GM23338 (cell line): ENCODE data around the gene TPH1. TPM values are rescaled to one million over a fixed set of nuclear protein-coding genes. Genes with fewer than 3 reads are reported as not detected.

ENCODE experiments used
- ATAC-seq: fragments of 200-7000 bp; cut with Tn5 transposase; 3 replicates; pipeline ENCODE4 v1.9.1; 2020
- DNase-seq: peaks from one replicate; pipeline ENCODE4 v3.0.0-alpha.2; 2015; ENCODE audit warnings: low spot score
- H2AFZ ChIP-seq: fragments of 200-600 bp; sonication (generic); 2 replicates; pipeline ENCODE4 v1.8.0; 2016; ENCODE audit warnings: antibody characterized with exemption, mild to moderate bottlenecking, moderate library complexity
- H3F3A ChIP-seq: fragments of 200-600 bp; sonication (generic); replicated peaks from 2 replicates; pipeline ENCODE4 v1.8.0; 2017; ENCODE audit warnings: antibody characterized with exemption, mixed run types, low read depth
- H3K27ac ChIP-seq: fragments of 200-600 bp; sonication (generic); 2 replicates; pipeline ENCODE4 v1.6.1; 2016; ENCODE audit warnings: low read depth
- H3K27me3 ChIP-seq: fragments of 200-600 bp; sonication (generic); 2 replicates; pipeline ENCODE4 v1.8.0; 2016; ENCODE audit warnings: mild to moderate bottlenecking, mixed run types, moderate library complexity; ENCODE audit not compliant: insufficient read depth
- H3K36me3 ChIP-seq: fragments of 200-600 bp; sonication (generic); 2 replicates; pipeline ENCODE4 v1.8.0; 2016; ENCODE audit warnings: mild to moderate bottlenecking; ENCODE audit not compliant: insufficient read depth
- H3K4me1 ChIP-seq: fragments of 200-600 bp; sonication (generic); 2 replicates; pipeline ENCODE4 v1.8.0; 2016; ENCODE audit warnings: mild to moderate bottlenecking, moderate library complexity; ENCODE audit not compliant: insufficient read depth
- H3K4me2 ChIP-seq: fragments of 200-600 bp; sonication (generic); 2 replicates; pipeline ENCODE4 v1.7.1; 2017; ENCODE audit warnings: mixed run types
- H3K4me3 ChIP-seq: fragments of 200-600 bp; sonication (generic); 2 replicates; pipeline ENCODE4 v1.6.1; 2016; ENCODE audit warnings: mixed run types
- H3K79me2 ChIP-seq: fragments of 200-600 bp; sonication (generic); replicated peaks from 2 replicates; pipeline ENCODE4 v1.8.0; 2017; ENCODE audit warnings: mild to moderate bottlenecking; ENCODE audit not compliant: insufficient read depth
- H3K9me2 ChIP-seq: fragments of 200-600 bp; sonication (generic); 2 replicates; pipeline ENCODE4 v1.8.0; 2017; ENCODE audit not compliant: insufficient read depth
- H4K20me1 ChIP-seq: fragments of 200-600 bp; sonication (generic); replicated peaks from 2 replicates; pipeline ENCODE4 v1.8.0; 2017; ENCODE audit warnings: mild to moderate bottlenecking; ENCODE audit not compliant: insufficient read depth
- H3K27ac Mint-ChIP-seq: 2 replicates; pipeline ENCODE4 v1.8.0; 2020; ENCODE audit warnings: inconsistent platforms, mild to moderate bottlenecking, moderate library complexity, mixed read lengths
- H3K27me3 Mint-ChIP-seq: 3 replicates; pipeline ENCODE4 v1.8.0; 2022; ENCODE audit warnings: low read depth, mild to moderate bottlenecking, moderate library complexity, mixed read lengths, inconsistent platforms; ENCODE audit not compliant: insufficient read depth, poor library complexity
- H3K36me3 Mint-ChIP-seq: 3 replicates; pipeline ENCODE4 v1.8.0; 2021; ENCODE audit warnings: low read depth, mild to moderate bottlenecking, inconsistent platforms, moderate library complexity, mixed read lengths
- H3K4me1 Mint-ChIP-seq: 3 replicates; pipeline ENCODE4 v1.8.0; 2020; ENCODE audit warnings: mild to moderate bottlenecking, inconsistent platforms, mixed read lengths
- H3K4me3 Mint-ChIP-seq: 3 replicates; pipeline ENCODE4 v1.8.0; 2021; ENCODE audit warnings: moderate library complexity, mild to moderate bottlenecking, inconsistent platforms, mixed read lengths
- H3K9me3 Mint-ChIP-seq: 3 replicates; pipeline ENCODE4 v1.8.0; 2020; ENCODE audit warnings: moderate library complexity, mild to moderate bottlenecking, inconsistent platforms, mixed read lengths
- CREB1 ChIP-seq: fragments of 250-450 bp; sonication (Bioruptor Pico); IDR thresholded peaks from 2 replicates; pipeline ENCODE4 v1.5.0; 2020; ENCODE audit warnings: low read depth, mild to moderate bottlenecking, moderate library complexity
- EZH2 ChIP-seq: fragments of 200-600 bp; sonication (generic); IDR thresholded peaks from one replicate; pipeline ENCODE4 v1.8.0; 2017; ENCODE audit warnings: antibody characterized with exemption, mild to moderate bottlenecking, low read depth; ENCODE audit not compliant: unreplicated experiment
- EZH2phosphoT487 ChIP-seq: fragments of 200-600 bp; sonication (generic); IDR thresholded peaks from one replicate; pipeline ENCODE4 v1.8.1; 2018; ENCODE audit warnings: antibody characterized with exemption; ENCODE audit not compliant: unreplicated experiment
- JUNB ChIP-seq: IDR thresholded peaks from one replicate; pipeline ENCODE4 v1.6.1; 2016; ENCODE audit warnings: antibody characterized with exemption; ENCODE audit not compliant: unreplicated experiment
- NANOG ChIP-seq: IDR thresholded peaks from 2 replicates; pipeline ENCODE4 v1.6.1; 2016; ENCODE audit warnings: antibody characterized with exemption, borderline replicate concordance
- STAT1 ChIP-seq: IDR thresholded peaks from one replicate; pipeline ENCODE4 v1.6.1; 2016; ENCODE audit warnings: antibody characterized with exemption; ENCODE audit not compliant: unreplicated experiment
- ZNF114 ChIP-seq: fragments of 250-450 bp; sonication (Bioruptor Pico); IDR thresholded peaks from 2 replicates; pipeline ENCODE4 v1.5.0; 2020; ENCODE audit warnings: mild to moderate bottlenecking, moderate library complexity
- ZNF331 ChIP-seq: fragments of 250-450 bp; sonication (Bioruptor Pico); IDR thresholded peaks from 2 replicates; pipeline ENCODE4 v1.5.0; 2020; ENCODE audit warnings: low read depth, mild to moderate bottlenecking, moderate library complexity
- polyA plus RNA-seq: library from polyadenylated mRNA; unstranded; fragments of >200 nt; fragmentation: Nextera tagmentation; extraction: Ambion mirVana; gene quantifications from 2 replicates; pipeline ENCODE4 v1.2.1, GENCODE V29; 2016
- total RNA-seq: library from RNA; depleted of rRNA; stranded (reverse); fragments of >200 nt; shearing (Covaris generic); gene quantifications from 2 replicates; pipeline ENCODE4 v1.2.3, GENCODE V29; 2014
- TF ChIP-seq, protein P1 (sequence below): IDR thresholded peaks from one replicate; pipeline ENCODE4 v1.6.1; 2018; ENCODE audit warnings: antibody characterized with exemption; ENCODE audit not compliant: unreplicated experiment
- TF ChIP-seq, protein P2 (sequence below): fragments of 250-450 bp; sonication (Bioruptor Pico); IDR thresholded peaks from 2 replicates; pipeline ENCODE4 v1.5.0; 2020; ENCODE audit warnings: mild to moderate bottlenecking, moderate library complexity
- TF ChIP-seq, protein P3 (sequence below): IDR thresholded peaks from 2 replicates; pipeline ENCODE4 v1.6.1; 2016; ENCODE audit warnings: antibody characterized with exemption

TPH1 gene
- total and polyA plus RNA-seq, 2 experiments from 2014 or later = 0.07 to 0.13 TPM

DNA sequence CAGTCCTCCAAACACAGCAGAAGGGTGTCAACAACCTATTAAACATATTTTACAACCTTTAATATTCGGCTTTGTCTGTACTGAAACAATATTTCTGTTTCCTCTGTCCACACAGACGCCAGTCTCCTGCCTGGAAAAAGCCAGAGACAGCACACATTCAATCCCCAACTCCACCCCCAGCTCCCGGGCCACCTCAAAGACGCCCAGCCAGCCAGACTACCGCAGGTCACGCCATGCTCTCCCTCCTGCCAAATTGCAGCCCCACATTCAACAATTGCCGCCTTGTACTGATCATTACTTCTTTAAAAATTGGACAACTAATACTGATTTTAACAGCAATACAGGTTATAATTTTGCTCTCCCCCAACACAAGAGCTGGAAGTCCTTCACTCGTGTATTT lies 34.4 kb downstream of the TPH1 start:
- peak overlapping the region; percentile 84 for H3K4me3 Mint-ChIP-seq
- Histone ChIP-seq H3K4me2 (peak overlapping the region; percentile 93), H4K20me1 (no peaks in the 10 kb centered on the region; the same call in none of the 2 replicates), H3K36me3 (no peaks in the 10 kb centered on the region), H3K4me3 (peak overlapping the region; percentile 99), H3K9me2 (no peaks in the 10 kb centered on the region), H3K27ac (no peak overlapping the region), H3K79me2 (peaks cover 27% of the 10 kb centered on the region), H3K27me3 (peaks cover 19% of the 10 kb centered on the region), H3F3A (no peaks in the 10 kb centered on the region; the same call in 1 of the 2 replicates), H2AFZ (peak overlapping the region; percentile 97), H3K4me1 (peaks cover 16% of the 10 kb centered on the region)
- ATAC-seq (no peak), DNase-seq (no peak)
- peaks cover 1% of the 10 kb centered on the region; the same call in 2 of the 3 replicates for H3K36me3 Mint-ChIP-seq
- H3K27me3 Mint-ChIP-seq = peaks cover 9% of the 10 kb centered on the region
- H3K4me1 Mint-ChIP-seq = peaks cover 27% of the 10 kb centered on the region
- TF ChIP-seq ZNF114 (no peak), STAT1 (no peak), EZH2 (no peak), ZNF331 (no peak), EZH2phosphoT487 (no peak), JUNB (no peak), NANOG (no peak), CREB1 (CRISPR knock-in tag) (no peak)
- TF ChIP-seq, protein P1, sequence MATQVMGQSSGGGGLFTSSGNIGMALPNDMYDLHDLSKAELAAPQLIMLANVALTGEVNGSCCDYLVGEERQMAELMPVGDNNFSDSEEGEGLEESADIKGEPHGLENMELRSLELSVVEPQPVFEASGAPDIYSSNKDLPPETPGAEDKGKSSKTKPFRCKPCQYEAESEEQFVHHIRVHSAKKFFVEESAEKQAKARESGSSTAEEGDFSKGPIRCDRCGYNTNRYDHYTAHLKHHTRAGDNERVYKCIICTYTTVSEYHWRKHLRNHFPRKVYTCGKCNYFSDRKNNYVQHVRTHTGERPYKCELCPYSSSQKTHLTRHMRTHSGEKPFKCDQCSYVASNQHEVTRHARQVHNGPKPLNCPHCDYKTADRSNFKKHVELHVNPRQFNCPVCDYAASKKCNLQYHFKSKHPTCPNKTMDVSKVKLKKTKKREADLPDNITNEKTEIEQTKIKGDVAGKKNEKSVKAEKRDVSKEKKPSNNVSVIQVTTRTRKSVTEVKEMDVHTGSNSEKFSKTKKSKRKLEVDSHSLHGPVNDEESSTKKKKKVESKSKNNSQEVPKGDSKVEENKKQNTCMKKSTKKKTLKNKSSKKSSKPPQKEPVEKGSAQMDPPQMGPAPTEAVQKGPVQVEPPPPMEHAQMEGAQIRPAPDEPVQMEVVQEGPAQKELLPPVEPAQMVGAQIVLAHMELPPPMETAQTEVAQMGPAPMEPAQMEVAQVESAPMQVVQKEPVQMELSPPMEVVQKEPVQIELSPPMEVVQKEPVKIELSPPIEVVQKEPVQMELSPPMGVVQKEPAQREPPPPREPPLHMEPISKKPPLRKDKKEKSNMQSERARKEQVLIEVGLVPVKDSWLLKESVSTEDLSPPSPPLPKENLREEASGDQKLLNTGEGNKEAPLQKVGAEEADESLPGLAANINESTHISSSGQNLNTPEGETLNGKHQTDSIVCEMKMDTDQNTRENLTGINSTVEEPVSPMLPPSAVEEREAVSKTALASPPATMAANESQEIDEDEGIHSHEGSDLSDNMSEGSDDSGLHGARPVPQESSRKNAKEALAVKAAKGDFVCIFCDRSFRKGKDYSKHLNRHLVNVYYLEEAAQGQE = no peak
- TF ChIP-seq, protein P2, sequence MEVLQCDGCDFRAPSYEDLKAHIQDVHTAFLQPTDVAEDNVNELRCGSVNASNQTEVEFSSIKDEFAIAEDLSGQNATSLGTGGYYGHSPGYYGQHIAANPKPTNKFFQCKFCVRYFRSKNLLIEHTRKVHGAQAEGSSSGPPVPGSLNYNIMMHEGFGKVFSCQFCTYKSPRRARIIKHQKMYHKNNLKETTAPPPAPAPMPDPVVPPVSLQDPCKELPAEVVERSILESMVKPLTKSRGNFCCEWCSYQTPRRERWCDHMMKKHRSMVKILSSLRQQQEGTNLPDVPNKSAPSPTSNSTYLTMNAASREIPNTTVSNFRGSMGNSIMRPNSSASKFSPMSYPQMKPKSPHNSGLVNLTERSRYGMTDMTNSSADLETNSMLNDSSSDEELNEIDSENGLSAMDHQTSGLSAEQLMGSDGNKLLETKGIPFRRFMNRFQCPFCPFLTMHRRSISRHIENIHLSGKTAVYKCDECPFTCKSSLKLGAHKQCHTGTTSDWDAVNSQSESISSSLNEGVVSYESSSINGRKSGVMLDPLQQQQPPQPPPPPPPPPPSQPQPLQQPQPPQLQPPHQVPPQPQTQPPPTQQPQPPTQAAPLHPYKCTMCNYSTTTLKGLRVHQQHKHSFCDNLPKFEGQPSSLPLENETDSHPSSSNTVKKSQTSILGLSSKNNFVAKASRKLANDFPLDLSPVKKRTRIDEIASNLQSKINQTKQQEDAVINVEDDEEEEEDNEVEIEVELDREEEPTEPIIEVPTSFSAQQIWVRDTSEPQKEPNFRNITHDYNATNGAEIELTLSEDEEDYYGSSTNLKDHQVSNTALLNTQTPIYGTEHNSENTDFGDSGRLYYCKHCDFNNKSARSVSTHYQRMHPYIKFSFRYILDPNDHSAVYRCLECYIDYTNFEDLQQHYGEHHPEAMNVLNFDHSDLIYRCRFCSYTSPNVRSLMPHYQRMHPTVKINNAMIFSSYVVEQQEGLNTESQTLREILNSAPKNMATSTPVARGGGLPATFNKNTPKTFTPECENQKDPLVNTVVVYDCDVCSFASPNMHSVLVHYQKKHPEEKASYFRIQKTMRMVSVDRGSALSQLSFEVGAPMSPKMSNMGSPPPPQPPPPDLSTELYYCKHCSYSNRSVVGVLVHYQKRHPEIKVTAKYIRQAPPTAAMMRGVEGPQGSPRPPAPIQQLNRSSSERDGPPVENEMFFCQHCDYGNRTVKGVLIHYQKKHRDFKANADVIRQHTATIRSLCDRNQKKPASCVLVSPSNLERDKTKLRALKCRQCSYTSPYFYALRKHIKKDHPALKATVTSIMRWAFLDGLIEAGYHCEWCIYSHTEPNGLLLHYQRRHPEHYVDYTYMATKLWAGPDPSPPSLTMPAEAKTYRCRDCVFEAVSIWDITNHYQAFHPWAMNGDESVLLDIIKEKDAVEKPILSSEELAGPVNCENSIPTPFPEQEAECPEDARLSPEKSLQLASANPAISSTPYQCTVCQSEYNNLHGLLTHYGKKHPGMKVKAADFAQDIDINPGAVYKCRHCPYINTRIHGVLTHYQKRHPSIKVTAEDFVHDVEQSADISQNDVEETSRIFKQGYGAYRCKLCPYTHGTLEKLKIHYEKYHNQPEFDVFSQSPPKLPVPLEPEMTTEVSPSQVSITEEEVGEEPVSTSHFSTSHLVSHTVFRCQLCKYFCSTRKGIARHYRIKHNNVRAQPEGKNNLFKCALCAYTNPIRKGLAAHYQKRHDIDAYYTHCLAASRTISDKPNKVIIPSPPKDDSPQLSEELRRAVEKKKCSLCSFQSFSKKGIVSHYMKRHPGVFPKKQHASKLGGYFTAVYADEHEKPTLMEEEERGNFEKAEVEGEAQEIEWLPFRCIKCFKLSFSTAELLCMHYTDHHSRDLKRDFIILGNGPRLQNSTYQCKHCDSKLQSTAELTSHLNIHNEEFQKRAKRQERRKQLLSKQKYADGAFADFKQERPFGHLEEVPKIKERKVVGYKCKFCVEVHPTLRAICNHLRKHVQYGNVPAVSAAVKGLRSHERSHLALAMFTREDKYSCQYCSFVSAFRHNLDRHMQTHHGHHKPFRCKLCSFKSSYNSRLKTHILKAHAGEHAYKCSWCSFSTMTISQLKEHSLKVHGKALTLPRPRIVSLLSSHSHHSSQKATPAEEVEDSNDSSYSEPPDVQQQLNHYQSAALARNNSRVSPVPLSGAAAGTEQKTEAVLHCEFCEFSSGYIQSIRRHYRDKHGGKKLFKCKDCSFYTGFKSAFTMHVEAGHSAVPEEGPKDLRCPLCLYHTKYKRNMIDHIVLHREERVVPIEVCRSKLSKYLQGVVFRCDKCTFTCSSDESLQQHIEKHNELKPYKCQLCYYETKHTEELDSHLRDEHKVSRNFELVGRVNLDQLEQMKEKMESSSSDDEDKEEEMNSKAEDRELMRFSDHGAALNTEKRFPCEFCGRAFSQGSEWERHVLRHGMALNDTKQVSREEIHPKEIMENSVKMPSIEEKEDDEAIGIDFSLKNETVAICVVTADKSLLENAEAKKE (CRISPR knock-in tag) = no peak
- TF ChIP-seq, protein P3, sequence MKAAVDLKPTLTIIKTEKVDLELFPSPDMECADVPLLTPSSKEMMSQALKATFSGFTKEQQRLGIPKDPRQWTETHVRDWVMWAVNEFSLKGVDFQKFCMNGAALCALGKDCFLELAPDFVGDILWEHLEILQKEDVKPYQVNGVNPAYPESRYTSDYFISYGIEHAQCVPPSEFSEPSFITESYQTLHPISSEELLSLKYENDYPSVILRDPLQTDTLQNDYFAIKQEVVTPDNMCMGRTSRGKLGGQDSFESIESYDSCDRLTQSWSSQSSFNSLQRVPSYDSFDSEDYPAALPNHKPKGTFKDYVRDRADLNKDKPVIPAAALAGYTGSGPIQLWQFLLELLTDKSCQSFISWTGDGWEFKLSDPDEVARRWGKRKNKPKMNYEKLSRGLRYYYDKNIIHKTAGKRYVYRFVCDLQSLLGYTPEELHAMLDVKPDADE = no peak
- H3K9me3 Mint-ChIP-seq = no peaks in the 10 kb centered on the region
- no peak overlapping the region for H3K27ac Mint-ChIP-seq
